Dedifferentiated amniotic fluid mesenchymal stem cell (primary cell): ENCODE data around the gene DCUN1D4.
"Not testable (repeated sequence)": the region's sequence is repeated elsewhere in the genome, so short reads cannot be mapped to it uniquely, and the experiment has no call there.

ENCODE experiments used
- DNase-seq: peaks from one replicate; pipeline ENCODE4 v3.0.0-alpha.2; 2016; ENCODE audit errors: extremely low spot score

Gene DCUN1D4

DNA sequence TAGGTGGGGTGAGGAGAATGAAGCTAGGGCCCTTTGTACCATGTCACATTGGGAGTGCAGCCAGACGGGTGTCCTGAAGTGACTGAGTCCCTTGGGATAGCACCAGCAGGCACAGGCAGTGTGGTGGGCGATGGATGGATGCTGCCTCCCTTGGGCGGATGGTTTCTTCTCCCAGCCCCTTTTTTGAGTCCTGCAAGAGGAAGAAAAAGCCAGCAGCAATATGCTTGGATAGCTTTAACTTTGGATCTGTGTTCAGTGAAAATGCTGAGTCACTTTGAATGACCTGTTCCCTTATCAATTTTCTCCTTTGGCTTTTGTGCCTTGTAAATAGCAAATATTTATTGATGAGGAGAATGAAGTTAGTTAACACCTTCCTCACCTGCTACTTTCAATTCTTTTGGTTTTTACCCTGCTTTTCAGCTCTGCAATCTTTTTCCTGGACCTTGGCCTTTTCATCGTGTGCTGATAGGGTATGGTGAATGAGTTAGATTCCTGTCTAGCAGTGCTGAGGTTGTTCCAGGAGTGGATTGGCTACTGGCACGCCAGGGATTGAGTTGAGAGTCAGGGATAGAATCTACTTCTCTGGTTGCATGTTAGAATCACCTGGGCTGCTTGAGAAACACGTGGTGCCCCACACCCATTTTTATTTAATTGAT lies 10.2 kb downstream of the DCUN1D4 start:
- no peak for DNase-seq

DNA sequence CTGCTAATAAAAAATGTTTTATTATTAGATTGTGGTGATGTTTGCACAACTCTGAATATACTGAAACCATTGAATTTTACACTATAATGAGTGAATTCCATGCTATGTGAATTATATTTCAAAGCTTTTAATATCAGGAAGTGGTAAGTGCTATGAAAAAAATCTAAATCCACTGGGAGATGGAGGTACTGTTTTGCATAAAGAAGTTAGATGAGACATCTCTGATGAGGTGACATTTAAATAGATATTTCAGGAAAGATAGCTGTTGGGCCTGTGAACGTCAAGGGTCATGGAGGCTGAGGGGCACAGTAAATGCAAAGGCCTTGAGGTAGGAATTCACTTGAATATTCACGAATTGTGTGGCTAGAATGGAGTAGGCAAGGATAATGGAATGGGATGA lies 12.3 kb downstream of the DCUN1D4 start:
- DNase-seq = no peak

DNA sequence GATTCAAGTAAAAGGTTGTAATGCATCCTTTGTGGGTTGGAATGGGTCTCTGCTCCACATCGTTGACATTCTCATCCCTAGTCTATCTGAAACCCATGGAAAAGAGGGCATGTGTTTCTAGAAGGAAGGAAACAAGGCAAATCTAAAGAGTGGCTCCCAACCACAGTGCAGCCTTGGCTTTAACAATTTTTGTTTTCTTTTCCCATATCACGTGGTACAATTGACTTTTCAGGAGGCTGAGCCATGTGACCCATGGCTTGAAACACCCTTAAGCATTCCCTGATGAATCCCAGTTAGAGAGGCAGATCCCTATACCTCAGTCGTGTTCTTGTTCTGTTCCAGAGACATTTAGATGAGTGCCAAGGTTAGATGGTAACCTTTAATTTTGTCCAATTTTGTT lies 12.8 kb downstream of the DCUN1D4 start:
- DNase-seq = no peak

DNA sequence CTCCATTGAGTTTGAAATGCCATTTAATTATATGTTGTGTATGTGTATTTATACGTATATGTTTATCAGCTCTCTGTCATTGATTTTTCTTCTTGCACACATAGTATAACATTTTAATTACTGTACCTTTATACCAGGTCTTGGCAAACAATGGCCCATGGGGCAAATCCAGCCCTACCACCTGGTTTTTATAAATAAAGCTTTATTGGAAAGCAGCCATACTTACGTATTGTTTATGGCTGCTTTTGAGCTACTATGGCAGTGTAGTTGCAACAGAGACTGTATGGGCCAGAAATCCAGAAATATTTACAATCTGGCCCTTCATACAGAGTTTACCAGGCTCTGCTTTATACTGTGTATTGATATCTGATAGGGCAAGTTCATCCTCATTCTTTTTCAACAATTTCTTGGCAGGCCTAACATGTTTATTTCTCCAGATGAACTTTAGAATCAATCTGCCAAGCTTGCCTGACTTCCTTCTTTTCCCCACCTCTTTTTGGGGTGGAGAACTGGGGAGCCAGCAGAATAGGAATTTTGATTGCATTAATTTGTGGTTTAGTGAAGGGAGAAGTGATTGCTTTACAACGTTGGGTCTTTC lies 15.8 kb downstream of the DCUN1D4 start:
- DNase-seq = no peak

DNA sequence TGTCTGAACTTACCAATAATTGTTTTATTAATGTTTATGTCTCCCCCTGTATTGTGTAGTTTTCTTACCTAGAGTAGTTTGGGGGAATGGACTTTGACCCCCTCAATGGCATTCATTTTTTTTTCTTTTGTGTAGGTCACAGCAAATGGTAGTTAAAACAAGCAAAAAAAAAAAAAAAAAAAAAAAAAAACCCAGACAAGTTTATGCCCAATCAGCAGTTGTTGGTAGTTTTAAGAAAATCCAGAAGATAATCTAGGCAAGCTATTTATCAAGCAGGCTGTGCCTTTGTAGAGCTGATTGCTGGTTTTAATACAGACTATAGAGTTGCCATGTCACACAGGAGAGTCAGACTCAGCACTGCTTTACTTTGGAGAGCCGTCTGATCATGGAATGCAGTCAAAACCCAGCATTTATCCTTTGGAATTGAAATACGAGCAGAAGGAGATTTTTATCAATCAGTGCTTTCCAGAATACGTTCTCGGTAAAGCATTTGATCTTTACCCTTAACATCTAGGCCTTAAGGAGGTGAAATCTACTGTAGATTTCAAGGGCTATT lies 16.6 kb downstream of the DCUN1D4 start:
- peak; percentile 40 for DNase-seq

DNA sequence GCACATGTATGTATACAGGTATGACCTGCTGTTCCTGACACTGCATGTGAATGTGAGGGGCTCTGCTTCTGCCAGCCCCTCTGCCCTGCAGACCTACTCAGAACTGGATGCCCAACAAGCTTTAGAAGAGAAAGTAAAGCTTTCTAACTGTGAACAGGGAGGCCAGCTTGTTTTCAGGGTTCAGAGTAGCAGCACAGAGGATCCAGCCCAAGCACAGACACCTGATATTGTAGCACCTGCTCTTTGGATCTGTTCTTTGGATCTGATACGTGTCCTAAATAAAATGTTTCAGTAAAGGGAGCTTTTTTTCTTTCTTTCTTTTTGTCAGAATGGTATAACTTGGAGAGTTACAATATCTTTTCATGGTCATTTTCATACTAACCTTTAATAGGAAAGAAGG lies 19.2 kb downstream of the DCUN1D4 start:
- no peak for DNase-seq

DNA sequence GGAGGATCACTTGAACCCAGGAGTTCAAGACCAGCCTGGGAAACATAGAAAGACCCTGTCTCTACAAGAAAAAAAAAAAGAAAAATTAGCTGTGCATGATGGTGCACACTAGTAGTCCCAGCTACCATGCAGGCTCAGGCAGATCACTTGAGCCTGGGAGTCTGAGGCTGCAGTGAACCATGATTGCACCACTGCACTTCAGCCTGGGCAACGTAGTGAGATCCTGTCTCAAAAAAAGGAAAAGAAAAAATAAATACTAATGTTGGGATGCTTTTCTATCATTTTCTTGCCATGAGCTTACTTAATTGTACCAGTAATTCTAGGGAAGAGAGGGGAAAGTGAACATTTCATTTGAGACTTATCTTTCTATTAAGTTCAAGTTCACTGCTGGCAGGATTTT lies 19.8 kb downstream of the DCUN1D4 start:
- no peak for DNase-seq

DNA sequence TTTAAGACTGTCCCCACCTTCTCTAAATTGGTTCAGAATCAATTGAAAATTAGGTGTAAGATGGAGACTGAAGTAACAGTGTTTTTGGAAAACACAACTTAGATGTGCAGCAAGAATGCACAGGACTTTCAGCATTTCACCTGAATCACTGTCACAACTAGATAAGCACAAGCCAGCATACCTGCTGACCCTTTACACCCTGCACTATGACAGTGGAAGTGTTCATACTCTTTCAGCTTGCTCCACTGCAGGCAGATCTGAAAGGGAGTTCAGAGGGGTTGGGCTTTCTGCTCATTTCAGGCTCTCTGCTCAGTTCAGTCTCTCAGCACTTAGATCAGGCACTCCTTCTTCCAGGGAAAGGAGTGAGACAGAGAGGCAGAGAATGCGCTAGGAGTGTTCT lies 22.8 kb downstream of the DCUN1D4 start:
- no peak for DNase-seq

DNA sequence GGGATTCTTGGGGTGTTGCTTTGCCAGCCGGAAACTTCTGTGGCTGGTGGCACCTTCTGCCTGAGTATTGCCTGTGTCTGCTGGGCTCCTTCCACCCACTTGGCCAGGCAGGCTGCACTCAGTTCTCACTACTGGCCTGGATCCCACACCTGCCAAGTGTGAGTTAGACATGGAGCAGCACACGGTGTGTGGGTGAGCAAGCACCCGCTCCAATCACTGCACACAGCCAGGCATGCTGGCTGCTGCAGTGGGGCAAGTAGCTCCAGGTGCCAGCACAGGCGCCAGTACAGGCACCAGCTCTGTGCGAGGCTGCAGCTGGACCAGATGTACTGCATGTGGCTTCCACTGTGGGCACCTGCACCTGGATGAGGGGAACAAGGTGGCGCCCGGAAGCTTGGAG lies 23.9 kb downstream of the DCUN1D4 start:
- DNase-seq = no peak

DNA sequence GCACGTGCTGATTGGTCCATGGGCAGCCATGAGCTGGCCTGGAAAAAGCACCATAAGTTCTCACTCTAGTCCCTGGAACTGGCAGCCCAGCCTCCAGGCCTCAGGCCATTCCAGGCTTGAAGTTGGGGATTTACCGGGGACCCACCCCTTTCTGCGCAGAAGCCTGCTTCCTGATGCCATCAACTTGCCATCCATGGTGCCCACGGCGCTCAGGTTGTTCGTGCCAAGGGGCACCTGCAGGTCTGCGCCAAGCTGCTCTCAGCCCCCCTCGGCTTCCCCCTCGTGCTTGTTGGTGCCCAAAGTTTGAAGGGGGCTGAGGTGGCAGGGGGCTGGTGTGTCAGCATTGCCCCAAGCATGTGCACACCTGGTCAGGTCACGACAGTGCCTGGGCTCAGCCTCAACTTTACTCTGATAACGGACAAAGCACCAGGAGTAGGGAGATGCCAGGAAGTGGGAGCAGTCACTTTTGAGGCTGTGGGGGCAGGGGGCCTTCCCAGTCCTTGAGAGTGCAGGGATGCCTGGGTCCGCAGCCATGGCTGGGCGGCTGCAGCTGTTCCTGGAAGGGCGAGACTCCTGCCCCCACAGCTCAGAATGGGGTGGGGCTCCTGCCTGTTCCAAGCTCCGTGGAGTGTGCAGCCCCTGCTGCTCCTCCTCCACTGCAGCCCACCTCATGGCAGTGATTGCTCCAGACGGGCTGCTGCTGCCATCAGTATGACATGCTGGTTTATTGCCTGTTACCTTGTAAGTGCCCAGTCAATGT lies 24.9 kb downstream of the DCUN1D4 start:
- no peak for DNase-seq

DNA sequence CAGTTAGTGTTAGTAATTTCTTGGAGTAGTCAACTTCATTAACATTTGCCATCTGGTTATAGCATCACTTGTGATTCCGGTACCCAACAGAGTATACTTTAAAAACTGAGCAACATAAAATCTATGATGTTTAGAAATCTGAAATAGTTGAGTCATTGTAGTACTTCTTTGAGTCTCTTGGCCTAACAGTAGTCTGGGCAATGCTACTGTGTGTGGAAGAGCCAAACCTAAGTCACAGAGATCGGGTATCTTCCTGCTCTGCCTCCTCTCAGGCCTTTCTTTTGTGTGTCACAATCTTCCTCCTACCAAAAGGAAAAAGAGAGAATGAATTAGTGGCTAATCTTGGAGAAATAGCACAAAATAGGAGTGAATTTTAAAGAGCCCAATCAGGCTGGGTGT lies 25.5 kb downstream of the DCUN1D4 start:
- DNase-seq = no peak

DNA sequence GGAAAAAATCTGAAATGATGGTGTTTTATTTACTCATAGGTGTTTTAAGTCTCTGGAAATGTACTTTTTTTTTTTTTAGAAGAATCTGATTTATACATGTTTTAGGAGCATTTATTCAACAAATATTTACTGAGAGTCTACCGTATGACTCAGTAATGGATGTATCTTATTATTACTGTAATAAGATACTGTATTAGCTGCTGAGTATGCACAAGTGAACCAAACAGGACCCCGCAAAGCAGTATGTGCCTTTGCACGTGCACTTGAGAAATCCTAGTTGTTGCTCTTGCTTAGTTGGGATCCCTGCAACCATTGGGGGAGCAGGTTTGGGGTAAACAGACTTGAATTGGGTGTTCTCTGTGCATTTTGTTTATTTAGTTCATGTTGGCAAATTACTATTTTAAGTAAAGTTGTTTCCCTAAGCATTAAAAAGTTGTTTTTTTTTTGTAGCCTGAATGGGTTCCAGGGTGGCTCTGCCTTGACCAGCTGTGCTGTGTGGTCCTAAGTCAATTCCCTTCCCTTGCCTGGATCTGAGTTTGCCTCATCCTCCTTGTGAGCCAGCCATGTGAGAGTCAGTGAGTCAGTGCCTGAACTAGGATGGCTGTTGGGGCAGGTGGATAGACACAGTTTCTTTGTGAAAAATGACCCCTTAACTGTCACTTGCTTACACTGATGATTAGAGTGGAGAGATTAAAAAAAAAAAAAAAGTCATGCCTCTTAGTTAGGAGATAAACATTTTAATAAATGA lies 27.7 kb downstream of the DCUN1D4 start:
- no peak for DNase-seq

DNA sequence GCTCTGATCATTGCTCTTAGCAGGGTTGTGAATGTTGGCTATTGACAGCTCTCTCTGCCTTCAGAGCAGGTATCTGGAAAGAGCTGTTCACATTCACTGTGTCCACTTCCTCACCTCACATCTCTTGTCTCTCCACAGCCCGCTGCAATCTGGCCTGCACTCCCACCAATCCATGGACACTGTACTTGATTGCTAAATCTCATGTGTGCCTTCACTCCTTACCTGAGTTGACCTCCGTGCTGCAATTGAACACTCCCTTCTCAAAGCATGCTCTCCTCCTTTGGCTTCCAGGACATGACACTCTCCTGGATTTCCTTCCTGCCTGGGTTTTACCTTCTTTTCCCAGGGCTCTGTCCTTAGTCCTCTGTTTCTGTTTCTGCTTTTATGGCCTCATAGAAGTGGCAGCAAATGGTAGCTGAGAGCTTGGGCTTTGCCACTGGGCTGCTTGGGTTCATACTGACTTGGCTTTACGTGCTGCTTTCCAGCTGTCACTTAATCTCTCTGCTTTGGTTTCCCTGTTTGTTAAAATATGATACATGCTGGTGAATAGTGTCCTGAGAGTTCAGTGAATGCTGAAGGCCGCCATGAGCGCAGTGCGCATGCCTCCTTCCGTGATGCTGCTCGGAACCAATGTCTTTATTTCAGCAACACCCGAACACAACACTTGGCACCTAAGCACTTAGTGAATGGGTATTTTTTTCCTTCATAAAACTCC lies 29.5 kb downstream of the DCUN1D4 start:
- DNase-seq = no peak

DNA sequence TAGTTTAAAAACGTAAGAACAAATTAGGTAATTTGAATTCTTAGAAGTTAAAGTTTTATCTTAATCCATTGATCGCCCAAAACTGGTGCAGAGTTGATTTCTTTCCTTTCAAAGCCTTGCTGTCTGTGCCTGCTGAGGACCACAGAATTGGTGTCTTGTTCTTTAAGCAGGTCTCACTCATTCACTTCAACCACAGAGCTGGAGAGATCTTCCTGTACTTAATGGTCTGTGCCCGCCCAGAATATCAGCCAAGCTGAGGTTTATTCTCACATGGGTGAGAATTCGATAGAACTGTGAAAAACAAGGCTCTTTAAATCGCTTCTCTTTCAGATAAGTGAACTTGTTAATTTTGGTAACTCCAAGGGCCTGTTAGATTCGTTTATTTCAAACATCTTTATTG lies 31.6 kb downstream of the DCUN1D4 start:
- DNase-seq = no peak

DNA sequence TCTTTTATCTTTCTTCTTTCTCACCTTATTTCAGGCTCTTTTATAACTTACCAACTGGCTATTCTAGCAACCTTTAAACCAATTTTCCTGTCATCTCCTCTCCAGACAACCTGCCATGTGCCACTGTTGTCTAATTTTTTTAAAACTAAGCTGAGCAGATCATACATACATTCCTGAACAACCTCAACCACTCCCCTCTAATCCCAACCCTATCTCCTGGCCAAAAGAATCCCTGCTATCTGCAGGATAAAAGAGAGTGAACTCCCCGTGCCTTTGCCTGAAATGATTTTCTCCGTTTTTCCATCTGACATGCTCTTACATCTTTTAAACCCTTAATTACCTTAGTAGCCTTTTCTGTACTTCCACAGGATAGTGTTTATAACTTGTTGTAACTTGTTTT lies 35.5 kb downstream of the DCUN1D4 start:
- no peak for DNase-seq

DNA sequence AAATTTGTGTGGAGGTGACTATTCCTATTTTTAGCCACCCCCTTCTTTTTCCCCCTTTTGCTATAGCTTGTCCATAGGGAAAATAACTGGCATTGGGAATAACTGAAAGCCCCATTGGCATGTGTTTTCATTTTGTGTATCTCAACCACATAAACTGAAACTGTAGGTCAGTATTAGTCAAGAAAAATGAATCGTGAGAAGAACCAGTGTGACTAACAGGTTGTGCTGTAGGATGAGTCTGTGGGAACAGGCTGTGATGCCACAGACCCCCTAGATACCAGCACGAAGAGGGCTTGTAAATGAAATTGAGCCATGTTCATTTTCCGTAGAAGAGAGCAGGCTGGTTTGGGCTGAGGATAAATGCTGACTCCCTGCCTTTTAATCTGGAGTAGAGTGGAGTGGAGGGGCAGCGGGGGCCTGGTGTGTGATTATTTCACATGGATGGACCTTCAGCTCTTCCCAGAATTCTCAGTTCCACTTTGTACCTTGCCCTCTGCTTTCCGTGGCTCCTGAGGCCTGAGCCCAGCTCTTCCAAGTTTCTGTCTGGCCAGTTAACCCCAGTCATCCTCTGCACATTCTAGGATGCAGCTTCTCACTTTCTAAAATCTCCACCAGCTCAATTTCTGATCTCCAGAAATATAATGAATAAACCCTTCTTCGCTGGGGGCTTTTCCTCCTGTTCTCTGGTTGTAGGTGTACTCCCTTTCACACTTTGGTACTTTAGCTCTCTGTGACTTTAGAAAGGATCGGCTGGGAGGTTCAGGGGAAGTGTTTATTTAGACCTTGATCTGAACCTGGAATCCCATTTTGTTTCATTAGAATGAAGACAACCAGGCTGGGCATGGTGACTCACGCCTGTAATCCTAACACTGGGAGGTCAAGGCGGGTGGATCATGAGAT lies 37.3 kb downstream of the DCUN1D4 start:
- no peak for DNase-seq

DNA sequence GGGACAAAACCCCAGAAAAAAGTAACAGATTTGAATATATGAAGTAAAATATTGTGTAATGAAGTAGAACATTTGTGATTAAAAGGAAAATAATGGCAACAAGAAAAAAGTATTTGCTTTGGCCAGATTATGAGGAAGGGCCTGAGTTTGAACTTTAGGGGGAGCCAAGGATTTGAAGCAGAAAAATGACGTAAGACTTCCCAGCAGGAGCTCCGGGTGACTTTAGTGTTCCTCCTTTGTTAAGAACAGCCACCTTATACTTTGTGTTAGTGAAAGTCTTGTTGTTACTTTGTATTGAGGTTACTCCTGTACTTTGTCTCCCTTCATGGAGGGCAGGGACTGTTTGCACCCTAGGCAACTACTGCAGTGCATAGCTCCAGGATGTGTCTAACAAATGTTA lies 41.1 kb downstream of the DCUN1D4 start:
- no peak for DNase-seq

DNA sequence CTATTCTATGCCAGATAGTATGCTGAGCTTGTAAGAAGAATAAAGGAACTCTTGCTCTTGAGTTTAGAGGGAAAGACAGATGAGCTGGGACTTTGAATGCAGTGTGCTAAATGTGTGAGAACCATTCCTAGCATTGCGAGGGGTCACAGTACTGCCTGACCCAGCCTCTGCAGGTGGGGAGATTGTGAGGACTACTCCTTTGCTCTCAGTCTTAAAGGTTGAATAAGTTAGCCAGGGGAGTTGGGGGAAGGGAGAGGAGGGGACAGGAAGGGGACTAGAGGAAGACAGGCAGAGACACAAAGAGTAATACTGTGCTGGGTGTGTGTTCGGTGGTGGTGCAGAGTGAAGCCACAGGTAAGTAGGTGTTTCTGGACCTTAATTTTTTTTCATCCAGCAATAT lies 41.7 kb downstream of the DCUN1D4 start:
- DNase-seq = no peak

DNA sequence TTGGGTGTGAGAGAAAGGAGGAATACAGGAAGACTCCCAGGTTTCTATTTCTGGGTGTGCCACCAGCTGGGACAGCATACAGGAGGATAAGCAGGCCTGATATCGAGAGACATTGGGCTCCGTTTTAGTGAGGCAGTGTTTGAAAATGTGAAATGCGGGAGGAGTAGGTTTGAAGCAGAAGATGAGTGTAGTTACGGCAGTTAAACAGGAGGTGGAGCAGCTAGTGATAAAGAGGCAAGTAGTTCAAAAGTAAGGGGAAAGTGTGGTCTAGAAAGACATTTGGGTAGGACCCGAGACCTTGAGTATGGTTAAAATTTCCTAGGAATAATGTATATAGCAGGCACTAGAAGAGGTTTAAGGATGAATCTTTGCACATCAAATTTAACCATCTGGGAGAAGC lies 42.4 kb downstream of the DCUN1D4 start:
- DNase-seq = no peak

DNA sequence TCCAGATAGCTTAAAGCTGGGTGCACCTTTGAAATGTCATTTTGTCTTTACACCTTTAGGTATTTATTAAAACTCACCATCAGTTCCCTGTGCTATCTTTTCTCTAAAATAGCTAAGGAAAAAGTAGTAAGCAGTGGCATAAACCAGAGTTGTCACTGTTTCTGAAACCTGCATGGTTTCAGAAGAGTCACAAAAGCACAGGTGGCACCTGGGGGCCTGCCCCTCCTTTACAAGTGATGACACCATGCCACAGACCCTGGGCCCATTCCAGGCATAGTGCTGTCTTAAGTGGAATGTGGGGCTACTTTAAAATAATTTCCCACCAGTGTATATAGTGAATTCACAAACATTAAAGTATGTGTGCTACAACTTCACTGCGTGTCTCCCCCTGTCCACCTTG lies 47.8 kb downstream of the DCUN1D4 start:
- DNase-seq = no peak

DNA sequence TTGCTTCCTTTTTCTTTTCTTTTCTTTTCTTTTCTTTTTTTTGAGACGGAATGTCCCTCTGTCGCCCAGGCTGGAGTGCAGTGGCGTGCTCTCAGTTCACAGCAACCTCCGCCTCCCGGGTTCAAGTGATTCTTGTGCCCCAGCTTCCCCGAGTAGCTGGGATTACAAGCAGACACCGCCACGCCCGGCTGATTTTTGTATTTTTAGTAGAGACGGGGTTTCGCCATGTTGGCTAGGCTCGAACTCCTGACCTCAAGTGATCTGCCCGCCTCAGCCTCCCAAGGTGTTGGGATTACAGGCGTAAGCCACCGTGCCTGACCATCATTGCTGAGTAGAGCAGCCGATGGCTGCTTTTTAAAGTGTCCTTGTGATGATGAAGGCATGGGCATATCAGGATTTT lies 50.4 kb downstream of the DCUN1D4 start:
- not testable (repeated sequence) for DNase-seq
